Activated CD8-positive, alpha-beta memory T cell treated with anti-CD3 and anti-CD28 coated beads, Interleukin-2, amount 50 U/mL, for 48 hours (primary cell): ENCODE results near the gene SERPINA1.
A peak's percentile ranks its signal among the peaks of the same experiment; 100 is the strongest.
"Not testable (repeated sequence)": the region's sequence is repeated elsewhere in the genome, so short reads cannot be mapped to it uniquely, and the experiment has no call there.

Experiments used
- DNase-seq: peaks from one replicate; pipeline ENCODE4 v3.0.0-alpha.2; 2020

Gene SERPINA1

GRCh38 chr14:94382716-94383596, 5.4 kb downstream of the SERPINA1 start:
- DNase-seq = no peak

- DNase-seq = no peak
Observed at GRCh38 chr14:94382099-94382715, 6.2 kb downstream of the SERPINA1 start.

GRCh38 chr14:94381149-94382030, 7.0 kb downstream of the SERPINA1 start:
- DNase-seq = no peak

- no peak for DNase-seq
Observed at GRCh38 chr14:94380225-94381148, 7.9 kb downstream of the SERPINA1 start.

- no peak for DNase-seq
Observed at GRCh38 chr14:94379291-94380224, 8.8 kb downstream of the SERPINA1 start.

GRCh38 chr14:94378527-94379290, 9.7 kb downstream of the SERPINA1 start:
- DNase-seq = peak; percentile 46

- no peak for DNase-seq
Observed at GRCh38 chr14:94377866-94378470, 10.4 kb downstream of the SERPINA1 start.

- DNase-seq = no peak
Observed at GRCh38 chr14:94376976-94377865, 11.2 kb downstream of the SERPINA1 start.

- DNase-seq = peak; percentile 48
Observed at GRCh38 chr14:94376108-94376975, 12.1 kb downstream of the SERPINA1 start.

- DNase-seq = peak; percentile 35
Observed at GRCh38 chr14:94375552-94376107, 12.8 kb downstream of the SERPINA1 start.

GRCh38 chr14:94374749-94375260, 13.6 kb downstream of the SERPINA1 start:
- no peak for DNase-seq

GRCh38 chr14:94374116-94374515, 14.3 kb downstream of the SERPINA1 start:
- no peak for DNase-seq

GRCh38 chr14:94373708-94374107, 14.7 kb downstream of the SERPINA1 start:
- no peak for DNase-seq

- DNase-seq = no peak
Observed at GRCh38 chr14:94372021-94372605, 16.3 kb downstream of the SERPINA1 start.

- no peak for DNase-seq
Observed at GRCh38 chr14:94370524-94370910, 17.9 kb downstream of the SERPINA1 start.

GRCh38 chr14:94369766-94370523, 18.5 kb downstream of the SERPINA1 start:
- not testable (repeated sequence) for DNase-seq
